ENCODE results near the gene LACTB.

DNA sequence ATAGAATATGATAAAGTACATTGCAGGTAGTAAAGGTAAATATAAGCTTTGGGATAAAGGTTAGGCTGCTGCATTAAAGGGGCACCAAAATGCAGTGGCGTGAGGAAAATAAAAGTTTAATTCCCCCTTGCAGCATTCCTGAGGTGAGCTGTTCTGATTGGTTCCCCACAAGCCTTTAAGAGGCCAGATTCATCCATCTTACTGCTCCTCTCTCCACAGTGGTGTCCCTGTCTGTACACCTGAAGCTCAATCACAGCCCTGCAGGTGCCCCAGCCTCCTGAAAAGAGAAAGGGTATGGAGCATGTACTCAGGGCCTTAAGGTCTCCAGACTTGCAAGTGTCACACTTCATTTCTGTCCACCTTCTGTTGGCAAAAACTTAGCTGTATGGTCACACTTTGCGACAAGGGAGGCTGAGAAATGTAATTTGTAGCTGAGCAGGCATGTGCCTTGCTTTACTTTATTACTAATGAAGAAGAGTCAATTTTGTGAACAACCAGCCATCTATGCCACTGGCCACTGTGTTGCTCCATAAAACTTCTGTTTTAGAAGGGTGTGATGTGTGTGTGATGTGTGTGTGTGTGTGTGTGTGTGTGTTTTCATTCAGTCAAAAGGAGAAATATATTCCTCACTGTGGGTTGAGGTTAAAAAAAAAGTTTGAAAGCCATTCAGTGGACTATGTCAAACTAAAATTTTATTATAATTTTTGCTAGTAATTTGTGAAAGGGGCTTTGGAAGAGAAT lies 12.8 kb downstream of the LACTB start:
- TF ChIP-seq FOXM1 (IDR thresholded peaks at IDR 0.05; ENCODE audit: borderline replicate concordance) (no peak), NFRKB (IDR thresholded peaks at IDR 0.05) (no peak), FOXK2 (IDR thresholded peaks at IDR 0.05) (no peak), ARNT (IDR thresholded peaks at IDR 0.05) (no peak), TARDBP (IDR thresholded peaks at IDR 0.05) (no peak)
